Stomach (tissue), 4 donors: ENCODE measurements around the gene ATG10.

Experiments used
- POLR2A ChIP-seq, 4 donors: fragments of 450-650 bp; IDR thresholded peaks; one replicate each; pipeline ENCODE4 v1.6.1; 2016; ENCODE audit warnings: antibody characterized with exemption in 4 of 4, control low read depth in 2 of 4, mild to moderate bottlenecking in 1 of 4, moderate library complexity in 1 of 4
- POLR2AphosphoS5 ChIP-seq, 3 donors: sonication (generic); formaldehyde crosslinking; IDR thresholded peaks; one replicate each; pipeline ENCODE4 v1.6.1; 2016; ENCODE audit warnings: antibody characterized with exemption in 3 of 3
- TF ChIP-seq, protein P1 (sequence below), 7 experiments: fragments of 450-650 bp in 4 of 7; fragments of 200-600 bp in 3 of 7; sonication (generic) in 3 of 7; IDR thresholded peaks; one replicate each; pipeline ENCODE4 v1.5.1; 2016 to 2019; ENCODE audit warnings: antibody characterized with exemption in 7 of 7, control low read depth in 2 of 7, mild to moderate bottlenecking in 1 of 7

DNA sequence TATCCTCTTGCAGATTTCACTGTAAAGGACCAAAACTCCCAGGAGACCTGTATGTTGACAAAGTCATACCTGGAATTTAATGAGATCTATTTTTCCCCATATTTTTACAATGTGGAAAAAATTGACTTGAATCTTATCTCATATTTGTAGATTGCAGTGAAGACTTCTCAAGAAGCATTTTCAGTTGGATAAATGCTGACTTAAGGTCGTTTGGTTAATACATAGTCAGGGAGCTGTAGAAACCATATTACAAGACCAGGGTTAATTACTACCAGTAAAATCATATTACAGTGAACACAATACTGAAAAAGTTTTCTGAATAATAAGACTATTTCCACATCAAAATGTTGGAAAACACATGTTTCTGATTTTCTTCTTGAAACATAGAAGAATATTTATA lies 119.8 kb downstream of the ATG10 start:
- TF ChIP-seq, protein P1, sequence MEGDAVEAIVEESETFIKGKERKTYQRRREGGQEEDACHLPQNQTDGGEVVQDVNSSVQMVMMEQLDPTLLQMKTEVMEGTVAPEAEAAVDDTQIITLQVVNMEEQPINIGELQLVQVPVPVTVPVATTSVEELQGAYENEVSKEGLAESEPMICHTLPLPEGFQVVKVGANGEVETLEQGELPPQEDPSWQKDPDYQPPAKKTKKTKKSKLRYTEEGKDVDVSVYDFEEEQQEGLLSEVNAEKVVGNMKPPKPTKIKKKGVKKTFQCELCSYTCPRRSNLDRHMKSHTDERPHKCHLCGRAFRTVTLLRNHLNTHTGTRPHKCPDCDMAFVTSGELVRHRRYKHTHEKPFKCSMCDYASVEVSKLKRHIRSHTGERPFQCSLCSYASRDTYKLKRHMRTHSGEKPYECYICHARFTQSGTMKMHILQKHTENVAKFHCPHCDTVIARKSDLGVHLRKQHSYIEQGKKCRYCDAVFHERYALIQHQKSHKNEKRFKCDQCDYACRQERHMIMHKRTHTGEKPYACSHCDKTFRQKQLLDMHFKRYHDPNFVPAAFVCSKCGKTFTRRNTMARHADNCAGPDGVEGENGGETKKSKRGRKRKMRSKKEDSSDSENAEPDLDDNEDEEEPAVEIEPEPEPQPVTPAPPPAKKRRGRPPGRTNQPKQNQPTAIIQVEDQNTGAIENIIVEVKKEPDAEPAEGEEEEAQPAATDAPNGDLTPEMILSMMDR (IDR thresholded peaks at IDR 0.05), result no peak
- TF ChIP-seq POLR2A (IDR thresholded peaks at IDR 0.05) (no peak), POLR2AphosphoS5 (IDR thresholded peaks at IDR 0.05) (no peak)
